ENCODE data around the gene PPA1. TPM values are rescaled to one million over a fixed set of nuclear protein-coding genes. Genes with fewer than 3 reads are reported as not detected.

PPA1 gene
- total RNA-seq, 1 experiment from 2014 or later, result 180 TPM

DNA sequence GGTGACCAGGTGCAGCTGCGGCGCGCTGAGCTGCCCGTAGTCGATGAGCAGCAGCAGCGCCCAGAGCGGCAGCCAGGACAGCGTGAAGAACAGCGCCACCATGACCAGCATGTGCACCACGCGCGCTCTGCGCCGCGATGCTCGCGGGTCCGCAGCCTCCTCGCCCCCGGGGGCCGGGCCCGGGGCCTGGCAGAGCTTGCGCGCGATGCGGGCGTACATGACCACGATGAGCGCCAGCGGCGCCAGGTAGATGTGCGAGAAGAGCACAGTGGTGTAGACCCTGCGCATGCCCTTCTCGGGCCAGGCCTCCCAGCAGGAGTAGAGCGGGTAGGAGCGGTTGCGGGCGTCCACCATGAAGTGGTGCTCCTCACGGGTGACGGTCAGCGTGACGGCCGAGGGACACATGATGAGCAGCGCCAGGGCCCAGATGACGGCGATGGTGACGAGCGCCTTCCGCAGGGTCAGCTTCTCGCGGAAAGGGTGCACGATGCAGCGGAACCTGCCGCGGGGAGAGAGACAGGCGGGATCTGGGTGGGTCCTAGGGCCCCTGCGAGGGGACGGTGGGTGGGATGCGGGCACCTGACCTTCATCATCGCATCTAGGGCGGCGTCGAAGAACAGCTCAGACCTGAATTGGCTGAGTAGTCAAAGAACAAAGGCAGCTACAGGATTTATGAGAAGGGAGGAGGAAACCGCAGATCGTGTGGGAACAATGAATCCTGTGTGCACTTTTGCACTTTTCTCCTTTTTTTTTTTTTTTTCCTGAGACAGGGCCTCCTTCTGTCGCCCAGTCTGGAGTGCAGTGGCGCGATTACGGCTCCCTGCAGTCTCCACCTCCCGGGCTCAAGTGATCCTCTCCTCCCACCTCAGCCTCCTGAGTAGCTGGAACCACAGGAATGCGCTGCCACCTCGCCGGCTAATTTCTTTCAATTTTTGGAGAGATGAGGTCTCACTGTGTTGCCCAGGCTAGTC, 22.4 kb upstream of the PPA1 start:
- ChIA-PET CTCF (interaction anchor here (0.7 to 1.7 kb wide), 7 partner anchors 10 to 132 kb away, joined by 3 to 19 read pairs (median 6); no protein-coding TSS in a partner anchor), POLR2A (no interaction called here)
- Mint-ChIP-seq H3K27ac (no peak overlapping the region), H3K27me3 (ENCODE audit: low read depth) (peaks cover 6% of the 10 kb centered on the region; the same call in 1 of the 2 replicates), H3K4me1 (0 out of 2 replicates have a peak, but pooled peaks cover 5% of the 10 kb centered on the region), H3K36me3 (no peaks in the 10 kb centered on the region), H3K4me3 (no peak overlapping the region), H3K9me3 (no peaks in the 10 kb centered on the region)
- ATAC-seq (no peak; the same call in 1 of the 2 replicates), DNase-seq (ENCODE audit: low spot score) (no peak)
- TF ChIP-seq MYBL2 (CRISPR knock-in tag; IDR thresholded peaks at IDR 0.05), result no peak
- no peak for TF ChIP-seq KAT7 (CRISPR knock-in tag; IDR thresholded peaks at IDR 0.05; ENCODE audit: borderline replicate concordance)
- TF ChIP-seq ZNF396 (CRISPR knock-in tag; IDR thresholded peaks at IDR 0.05; ENCODE audit: borderline replicate concordance), result no peak
- TF ChIP-seq MXD4 (CRISPR knock-in tag; IDR thresholded peaks at IDR 0.05; ENCODE audit: borderline replicate concordance), result no peak
- no peak for TF ChIP-seq SMAD3 (CRISPR knock-in tag; IDR thresholded peaks at IDR 0.05; ENCODE audit: borderline replicate concordance)
- TF ChIP-seq ERG (CRISPR knock-in tag; IDR thresholded peaks at IDR 0.05), result no peak
- TF ChIP-seq NR1H2 (CRISPR knock-in tag; IDR thresholded peaks at IDR 0.05), result no peak
- TF ChIP-seq SOX15 (CRISPR knock-in tag; IDR thresholded peaks at IDR 0.05), result no peak
- TF ChIP-seq, protein P1, sequence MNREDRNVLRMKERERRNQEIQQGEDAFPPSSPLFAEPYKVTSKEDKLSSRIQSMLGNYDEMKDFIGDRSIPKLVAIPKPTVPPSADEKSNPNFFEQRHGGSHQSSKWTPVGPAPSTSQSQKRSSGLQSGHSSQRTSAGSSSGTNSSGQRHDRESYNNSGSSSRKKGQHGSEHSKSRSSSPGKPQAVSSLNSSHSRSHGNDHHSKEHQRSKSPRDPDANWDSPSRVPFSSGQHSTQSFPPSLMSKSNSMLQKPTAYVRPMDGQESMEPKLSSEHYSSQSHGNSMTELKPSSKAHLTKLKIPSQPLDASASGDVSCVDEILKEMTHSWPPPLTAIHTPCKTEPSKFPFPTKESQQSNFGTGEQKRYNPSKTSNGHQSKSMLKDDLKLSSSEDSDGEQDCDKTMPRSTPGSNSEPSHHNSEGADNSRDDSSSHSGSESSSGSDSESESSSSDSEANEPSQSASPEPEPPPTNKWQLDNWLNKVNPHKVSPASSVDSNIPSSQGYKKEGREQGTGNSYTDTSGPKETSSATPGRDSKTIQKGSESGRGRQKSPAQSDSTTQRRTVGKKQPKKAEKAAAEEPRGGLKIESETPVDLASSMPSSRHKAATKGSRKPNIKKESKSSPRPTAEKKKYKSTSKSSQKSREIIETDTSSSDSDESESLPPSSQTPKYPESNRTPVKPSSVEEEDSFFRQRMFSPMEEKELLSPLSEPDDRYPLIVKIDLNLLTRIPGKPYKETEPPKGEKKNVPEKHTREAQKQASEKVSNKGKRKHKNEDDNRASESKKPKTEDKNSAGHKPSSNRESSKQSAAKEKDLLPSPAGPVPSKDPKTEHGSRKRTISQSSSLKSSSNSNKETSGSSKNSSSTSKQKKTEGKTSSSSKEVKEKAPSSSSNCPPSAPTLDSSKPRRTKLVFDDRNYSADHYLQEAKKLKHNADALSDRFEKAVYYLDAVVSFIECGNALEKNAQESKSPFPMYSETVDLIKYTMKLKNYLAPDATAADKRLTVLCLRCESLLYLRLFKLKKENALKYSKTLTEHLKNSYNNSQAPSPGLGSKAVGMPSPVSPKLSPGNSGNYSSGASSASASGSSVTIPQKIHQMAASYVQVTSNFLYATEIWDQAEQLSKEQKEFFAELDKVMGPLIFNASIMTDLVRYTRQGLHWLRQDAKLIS (CRISPR knock-in tag; IDR thresholded peaks at IDR 0.05; ENCODE audit: borderline replicate concordance), result no peak
- TF ChIP-seq FOXP1 (CRISPR knock-in tag; IDR thresholded peaks at IDR 0.05; ENCODE audit: borderline replicate concordance), result no peak
- TF ChIP-seq, protein P2, sequence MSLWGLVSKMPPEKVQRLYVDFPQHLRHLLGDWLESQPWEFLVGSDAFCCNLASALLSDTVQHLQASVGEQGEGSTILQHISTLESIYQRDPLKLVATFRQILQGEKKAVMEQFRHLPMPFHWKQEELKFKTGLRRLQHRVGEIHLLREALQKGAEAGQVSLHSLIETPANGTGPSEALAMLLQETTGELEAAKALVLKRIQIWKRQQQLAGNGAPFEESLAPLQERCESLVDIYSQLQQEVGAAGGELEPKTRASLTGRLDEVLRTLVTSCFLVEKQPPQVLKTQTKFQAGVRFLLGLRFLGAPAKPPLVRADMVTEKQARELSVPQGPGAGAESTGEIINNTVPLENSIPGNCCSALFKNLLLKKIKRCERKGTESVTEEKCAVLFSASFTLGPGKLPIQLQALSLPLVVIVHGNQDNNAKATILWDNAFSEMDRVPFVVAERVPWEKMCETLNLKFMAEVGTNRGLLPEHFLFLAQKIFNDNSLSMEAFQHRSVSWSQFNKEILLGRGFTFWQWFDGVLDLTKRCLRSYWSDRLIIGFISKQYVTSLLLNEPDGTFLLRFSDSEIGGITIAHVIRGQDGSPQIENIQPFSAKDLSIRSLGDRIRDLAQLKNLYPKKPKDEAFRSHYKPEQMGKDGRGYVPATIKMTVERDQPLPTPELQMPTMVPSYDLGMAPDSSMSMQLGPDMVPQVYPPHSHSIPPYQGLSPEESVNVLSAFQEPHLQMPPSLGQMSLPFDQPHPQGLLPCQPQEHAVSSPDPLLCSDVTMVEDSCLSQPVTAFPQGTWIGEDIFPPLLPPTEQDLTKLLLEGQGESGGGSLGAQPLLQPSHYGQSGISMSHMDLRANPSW (CRISPR knock-in tag; conservative IDR thresholded peaks at IDR 0.05; ENCODE audit: low read depth), result no peak

DNA sequence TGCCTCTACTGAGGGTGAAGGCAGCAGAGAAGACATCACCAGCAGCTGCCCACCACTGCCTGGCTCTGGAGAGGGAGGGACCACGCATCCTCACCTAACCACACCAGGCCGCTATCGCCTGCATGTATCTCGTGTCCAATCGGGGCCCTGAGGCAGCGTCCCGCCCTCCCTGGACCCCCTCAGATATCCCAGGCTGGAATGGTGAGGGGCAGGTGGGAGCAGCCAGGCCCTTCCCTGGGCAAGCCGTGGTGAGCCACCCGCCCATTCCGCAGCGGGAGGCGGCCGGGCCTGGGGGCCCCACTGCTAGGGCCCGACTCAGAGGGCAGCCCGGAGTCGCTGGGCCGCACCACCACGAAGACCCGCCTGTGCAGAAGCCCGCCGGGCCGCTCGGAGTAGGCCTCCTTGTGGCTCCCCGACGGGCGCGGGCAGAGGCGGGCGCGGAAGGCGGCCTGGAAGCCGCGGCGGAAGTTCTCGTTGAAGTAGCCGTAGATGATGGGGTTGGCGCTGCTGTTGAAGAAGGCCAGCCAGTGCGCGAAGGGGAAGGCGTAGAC, 21.6 kb upstream of the PPA1 start:
- CTCF ChIA-PET, result interaction anchor here (1.2 to 2.0 kb wide), 5 partner anchors 10 to 133 kb away, joined by 3 to 19 read pairs (median 10); no protein-coding TSS in a partner anchor
- TF ChIP-seq, protein P3, sequence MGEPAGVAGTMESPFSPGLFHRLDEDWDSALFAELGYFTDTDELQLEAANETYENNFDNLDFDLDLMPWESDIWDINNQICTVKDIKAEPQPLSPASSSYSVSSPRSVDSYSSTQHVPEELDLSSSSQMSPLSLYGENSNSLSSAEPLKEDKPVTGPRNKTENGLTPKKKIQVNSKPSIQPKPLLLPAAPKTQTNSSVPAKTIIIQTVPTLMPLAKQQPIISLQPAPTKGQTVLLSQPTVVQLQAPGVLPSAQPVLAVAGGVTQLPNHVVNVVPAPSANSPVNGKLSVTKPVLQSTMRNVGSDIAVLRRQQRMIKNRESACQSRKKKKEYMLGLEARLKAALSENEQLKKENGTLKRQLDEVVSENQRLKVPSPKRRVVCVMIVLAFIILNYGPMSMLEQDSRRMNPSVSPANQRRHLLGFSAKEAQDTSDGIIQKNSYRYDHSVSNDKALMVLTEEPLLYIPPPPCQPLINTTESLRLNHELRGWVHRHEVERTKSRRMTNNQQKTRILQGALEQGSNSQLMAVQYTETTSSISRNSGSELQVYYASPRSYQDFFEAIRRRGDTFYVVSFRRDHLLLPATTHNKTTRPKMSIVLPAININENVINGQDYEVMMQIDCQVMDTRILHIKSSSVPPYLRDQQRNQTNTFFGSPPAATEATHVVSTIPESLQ (CRISPR knock-in tag; IDR thresholded peaks at IDR 0.05), result no peak
- no peak for TF ChIP-seq IRF2 (CRISPR knock-in tag; IDR thresholded peaks at IDR 0.05; ENCODE audit: borderline replicate concordance, low read depth)
- TF ChIP-seq, protein P4, sequence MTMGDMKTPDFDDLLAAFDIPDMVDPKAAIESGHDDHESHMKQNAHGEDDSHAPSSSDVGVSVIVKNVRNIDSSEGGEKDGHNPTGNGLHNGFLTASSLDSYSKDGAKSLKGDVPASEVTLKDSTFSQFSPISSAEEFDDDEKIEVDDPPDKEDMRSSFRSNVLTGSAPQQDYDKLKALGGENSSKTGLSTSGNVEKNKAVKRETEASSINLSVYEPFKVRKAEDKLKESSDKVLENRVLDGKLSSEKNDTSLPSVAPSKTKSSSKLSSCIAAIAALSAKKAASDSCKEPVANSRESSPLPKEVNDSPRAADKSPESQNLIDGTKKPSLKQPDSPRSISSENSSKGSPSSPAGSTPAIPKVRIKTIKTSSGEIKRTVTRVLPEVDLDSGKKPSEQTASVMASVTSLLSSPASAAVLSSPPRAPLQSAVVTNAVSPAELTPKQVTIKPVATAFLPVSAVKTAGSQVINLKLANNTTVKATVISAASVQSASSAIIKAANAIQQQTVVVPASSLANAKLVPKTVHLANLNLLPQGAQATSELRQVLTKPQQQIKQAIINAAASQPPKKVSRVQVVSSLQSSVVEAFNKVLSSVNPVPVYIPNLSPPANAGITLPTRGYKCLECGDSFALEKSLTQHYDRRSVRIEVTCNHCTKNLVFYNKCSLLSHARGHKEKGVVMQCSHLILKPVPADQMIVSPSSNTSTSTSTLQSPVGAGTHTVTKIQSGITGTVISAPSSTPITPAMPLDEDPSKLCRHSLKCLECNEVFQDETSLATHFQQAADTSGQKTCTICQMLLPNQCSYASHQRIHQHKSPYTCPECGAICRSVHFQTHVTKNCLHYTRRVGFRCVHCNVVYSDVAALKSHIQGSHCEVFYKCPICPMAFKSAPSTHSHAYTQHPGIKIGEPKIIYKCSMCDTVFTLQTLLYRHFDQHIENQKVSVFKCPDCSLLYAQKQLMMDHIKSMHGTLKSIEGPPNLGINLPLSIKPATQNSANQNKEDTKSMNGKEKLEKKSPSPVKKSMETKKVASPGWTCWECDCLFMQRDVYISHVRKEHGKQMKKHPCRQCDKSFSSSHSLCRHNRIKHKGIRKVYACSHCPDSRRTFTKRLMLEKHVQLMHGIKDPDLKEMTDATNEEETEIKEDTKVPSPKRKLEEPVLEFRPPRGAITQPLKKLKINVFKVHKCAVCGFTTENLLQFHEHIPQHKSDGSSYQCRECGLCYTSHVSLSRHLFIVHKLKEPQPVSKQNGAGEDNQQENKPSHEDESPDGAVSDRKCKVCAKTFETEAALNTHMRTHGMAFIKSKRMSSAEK (CRISPR knock-in tag; IDR thresholded peaks at IDR 0.05; ENCODE audit: borderline replicate concordance), result no peak
- TF ChIP-seq, protein P5, sequence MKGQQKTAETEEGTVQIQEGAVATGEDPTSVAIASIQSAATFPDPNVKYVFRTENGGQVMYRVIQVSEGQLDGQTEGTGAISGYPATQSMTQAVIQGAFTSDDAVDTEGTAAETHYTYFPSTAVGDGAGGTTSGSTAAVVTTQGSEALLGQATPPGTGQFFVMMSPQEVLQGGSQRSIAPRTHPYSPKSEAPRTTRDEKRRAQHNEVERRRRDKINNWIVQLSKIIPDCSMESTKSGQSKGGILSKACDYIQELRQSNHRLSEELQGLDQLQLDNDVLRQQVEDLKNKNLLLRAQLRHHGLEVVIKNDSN (CRISPR knock-in tag; IDR thresholded peaks at IDR 0.05), result no peak
- TF ChIP-seq CREB1 (CRISPR knock-in tag; IDR thresholded peaks at IDR 0.05), result no peak
- TF ChIP-seq CBFB (CRISPR knock-in tag; IDR thresholded peaks at IDR 0.05; ENCODE audit: low read depth), result no peak

More for the DNA sequence above, 21.6 kb upstream of the PPA1 start:
- Mint-ChIP-seq H3K27me3 (ENCODE audit: low read depth) (peaks cover 6% of the 10 kb centered on the region; the same call in 1 of the 2 replicates), H3K27ac (no peak overlapping the region), H3K4me3 (no peak overlapping the region), H3K36me3 (no peaks in the 10 kb centered on the region), H3K9me3 (peaks cover 3% of the 10 kb centered on the region; the same call in 1 of the 2 replicates), H3K4me1 (0 out of 2 replicates have a peak, but pooled peaks cover 5% of the 10 kb centered on the region)
- no peak for DNase-seq (ENCODE audit: low spot score)
- no peak for ATAC-seq
- POLR2A ChIA-PET, result no interaction called here
